GM12878 (cell line): ENCODE data around the gene NDUFAB1. TPM values are rescaled to one million over a fixed set of nuclear protein-coding genes. Genes with fewer than 3 reads are reported as not detected.
A peak's percentile ranks its signal among the peaks of the same experiment; 100 is the strongest.

ENCODE experiments used
- ATAC-seq: fragments of 200-7000 bp; cut with Tn5 transposase; 3 replicates; pipeline ENCODE4 v1.9.1; 2020; ENCODE audit warnings: mild to moderate bottlenecking, moderate library complexity
- BruUV-seq: library from RNA; stranded (reverse); fragments of 400-500 nt; replicated peaks from 2 replicates; lab custom pipeline; 2021; lab: Mats Ljungman, UMichigan
- CTCF ChIA-PET: fragments of 300-600 bp; sonication (Branson Sonifier 250); formaldehyde crosslinking; extraction: SDS; loops from one replicate; lab custom pipeline; 2021; ENCODE audit warnings: inconsistent platforms; lab: Yijun Ruan, JAX
- POLR2A ChIA-PET: fragments of 350-600 bp; formaldehyde crosslinking; extraction: SDS; loops from one replicate; lab custom pipeline; 2021; ENCODE audit warnings: inconsistent platforms; lab: Charles Lee
- RAD21 ChIA-PET: fragments of 300-600 bp; sonication (Branson Sonifier 250); formaldehyde crosslinking; loops from one replicate; lab custom pipeline; 2023; ENCODE audit warnings: antibody characterized with exemption; ENCODE audit not compliant: unreplicated experiment; lab: Charles Lee
- SMC1A ChIA-PET: fragments of 300-600 bp; sonication (Branson Sonifier 250); formaldehyde crosslinking; loops from one replicate; lab custom pipeline; 2023; ENCODE audit not compliant: unreplicated experiment, uncharacterized antibody; lab: Charles Lee
- DNase-seq: peaks from one replicate; pipeline ENCODE4 v3.0.0-alpha.2; 2011; ENCODE audit warnings: low read depth, low spot score
- FAIRE-seq: peaks from 3 replicates; lab custom pipeline; 2011; peaks lifted over from hg19 to GRCh38; lab: Jason Lieb, UNC
- H2AFZ ChIP-seq: 2 replicates; pipeline ENCODE4 v1.6.0; 2011; ENCODE audit warnings: low read depth, low read length, control low read depth; ENCODE audit not compliant: control insufficient read depth
- H3K27ac ChIP-seq: 2 replicates; pipeline ENCODE4 v1.5.1; 2011; ENCODE audit warnings: control low read depth; ENCODE audit not compliant: control insufficient read depth, insufficient read depth
- H3K27me3 ChIP-seq, 2 experiments: replicated peaks in 1 of 2; 2 replicates each; pipeline versions ENCODE4 v1.6.0 to v1.6.1; 2011; ENCODE audit warnings: low read length in 1 of 2; ENCODE audit not compliant: control insufficient read depth in 2 of 2, insufficient read depth in 2 of 2
- H3K36me3 ChIP-seq, 2 experiments: 2 replicates each; pipeline ENCODE4 v1.5.1; 2011; ENCODE audit warnings: low read length in 1 of 2; ENCODE audit not compliant: control insufficient read depth in 2 of 2, insufficient read depth in 2 of 2
- H3K4me1 ChIP-seq: 2 replicates; pipeline ENCODE4 v1.6.1; 2011; ENCODE audit warnings: mild to moderate bottlenecking, low read length, moderate library complexity, mixed read lengths; ENCODE audit not compliant: control insufficient read depth, insufficient read depth
- H3K4me2 ChIP-seq: 2 replicates; pipeline ENCODE4 v1.6.0; 2011; ENCODE audit warnings: control low read depth; ENCODE audit not compliant: control insufficient read depth, insufficient read depth
- H3K4me3 ChIP-seq: fragments of 200-600 bp; sonication (generic); 2 replicates; pipeline ENCODE4 v1.5.1; 2016
- H3K79me2 ChIP-seq: 2 replicates; pipeline ENCODE4 v1.6.0; 2011; ENCODE audit warnings: low read length; ENCODE audit not compliant: control insufficient read depth, insufficient read depth
- H3K9ac ChIP-seq: 2 replicates; pipeline ENCODE4 v1.8.0; 2011; ENCODE audit warnings: low read length, control low read depth, mixed read lengths; ENCODE audit not compliant: control insufficient read depth, insufficient read depth
- H3K9me3 ChIP-seq: replicated peaks from 3 replicates; pipeline ENCODE4 v1.5.1; 2011; ENCODE audit warnings: mild to moderate bottlenecking, low read length; ENCODE audit not compliant: control insufficient read depth, insufficient read depth
- H4K20me1 ChIP-seq: 2 replicates; pipeline ENCODE4 v1.6.0; 2011; ENCODE audit not compliant: control insufficient read depth, insufficient read depth
- RCOR1 ChIP-seq: conservative IDR thresholded peaks from 2 replicates; pipeline ENCODE4 v1.6.1; 2012; ENCODE audit warnings: low read depth, low read length, improper control_type of control experiment
- WGBS: methylation state at CpG from one replicate; pipeline ENCODE4 v1.1.6; 2016; ENCODE audit warnings: low lambda C conversion rate; ENCODE audit not compliant: insufficient replicate concordance, insufficient coverage; ENCODE audit errors: missing lambda C conversion rate; 5-methylcytosine and 5-hydroxymethylcytosine counted together
- in situ Hi-C: fragments of 300-500 bp; cut with MboI; formaldehyde crosslinking; loops from 9 replicates; pipeline ENCODE4 v1.14.3; 2018; ENCODE audit warnings: mixed read lengths
- intact Hi-C: fragments of 100-400 bp; cut with micrococcal nuclease; formaldehyde crosslinking; loops from one replicate; pipeline ENCODE4 v1.14.2; 2022; ENCODE audit not compliant: unreplicated experiment
- polyA plus RNA-seq, 11 experiments: library from polyadenylated mRNA; depleted of rRNA in 4 of 11; unstranded in 6 of 11; stranded (reverse) in 5 of 11; fragments of >200 nt; fragmentation: Nextera tagmentation in 4 of 11; fragmentation: Illumina TruSeq in 1 of 11; extraction: Ambion mirVana in 4 of 11; extraction: Trizol in 1 of 11; gene quantifications; 1 replicate in 1 of 11; 2 replicates in 10 of 11; pipeline versions ENCODE4 v1.2.1 to v1.2.3, GENCODE V29; 2011 to 2016; ENCODE audit warnings: inconsistent platforms in 2 of 11, missing spikeins in 2 of 11, low read depth in 1 of 11
- total RNA-seq, 4 experiments: library from RNA; depleted of rRNA in 3 of 4; stranded (reverse); fragments of >200 nt in 3 of 4; fragmentation: Illumina TruSeq in 1 of 4; extraction: Trizol in 1 of 4; gene quantifications; 2 replicates each; pipeline versions ENCODE4 v1.2.1 to v1.2.3, GENCODE V29; 2013 to 2021
- TF ChIP-seq, protein P1 (sequence below): fragments of 450-650 bp; IDR thresholded peaks from 2 replicates; pipeline ENCODE4 v1.6.1; 2016; ENCODE audit warnings: mild to moderate bottlenecking

Gene NDUFAB1
- total and polyA plus RNA-seq, 10 of the 15 experiments (the other 5 are each of a cell fraction or from before 2014, with no cell fraction given): 79.9 to 584 (median 231) TPM

DNA sequence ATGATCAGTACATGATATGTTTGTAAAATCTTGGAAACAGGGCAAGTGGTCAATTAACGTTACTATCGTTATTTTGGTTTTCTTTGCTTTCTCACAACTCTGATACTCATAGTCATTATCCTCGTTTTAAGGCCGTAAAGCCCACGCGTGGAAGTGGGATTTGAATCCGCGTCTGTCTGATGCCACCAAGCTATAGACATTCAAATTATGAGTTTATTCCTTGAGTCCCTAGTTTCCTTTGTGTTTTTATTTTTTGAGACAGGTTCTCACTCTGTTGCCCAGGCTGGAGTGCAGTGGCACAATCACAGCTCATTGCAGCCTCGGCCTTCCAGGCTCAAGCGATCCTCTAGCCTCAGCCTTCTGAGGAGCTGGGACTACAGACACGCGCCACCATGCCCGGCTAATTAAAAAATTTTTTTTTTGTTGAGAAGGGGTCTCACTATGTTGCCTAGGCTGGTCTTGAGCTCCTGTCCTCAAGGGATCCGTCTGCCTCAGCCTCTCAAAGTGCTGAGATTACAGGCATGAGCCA is 46.2 kb upstream of the NDUFAB1 start:
- peaks cover 52% of the 10 kb centered on the region for H3K79me2 ChIP-seq
- no peak overlapping the region for H2AFZ ChIP-seq
- in situ Hi-C loops: no loop called here
- peaks cover 0 to 19% of the 10 kb centered on the region in 2 experiments; a peak in 2 of 4 replicates for H3K36me3 ChIP-seq
- DNase-seq: no peak
- RAD21 ChIA-PET: interaction anchor here (1.4 to 1.7 kb wide), 2 partner anchors 27 to 36 kb away, joined by 4 to 5 read pairs; partner anchors contain the start of gene PLK1
- peak overlapping the region; percentile 88 for H3K9ac ChIP-seq
- H3K4me1 ChIP-seq: peaks cover 3% of the 10 kb centered on the region; the same call in 1 of the 2 replicates
- SMC1A ChIA-PET: interaction anchor here (1.0 to 1.6 kb wide), 5 partner anchors 9 to 555 kb away, joined by 3 to 6 read pairs (median 3); partner anchors contain the start of gene PLK1
- H3K27me3 ChIP-seq: no peaks in the 10 kb centered on the region
- WGBS: 55% methylated on average over 14 of the region's 14 CpGs
- peak overlapping the region; percentile 92 for H3K4me2 ChIP-seq
- peak overlapping the region; percentile 84; the same call in 1 of the 2 replicates for H3K27ac ChIP-seq
- POLR2A ChIA-PET: interaction anchor here (0.7 to 1.3 kb wide), 4 partner anchors 9 to 33 kb away, joined by 3 to 4 read pairs (median 4); no protein-coding TSS in a partner anchor
- BruUV-seq: no TSS peak
- TF ChIP-seq, protein P1, sequence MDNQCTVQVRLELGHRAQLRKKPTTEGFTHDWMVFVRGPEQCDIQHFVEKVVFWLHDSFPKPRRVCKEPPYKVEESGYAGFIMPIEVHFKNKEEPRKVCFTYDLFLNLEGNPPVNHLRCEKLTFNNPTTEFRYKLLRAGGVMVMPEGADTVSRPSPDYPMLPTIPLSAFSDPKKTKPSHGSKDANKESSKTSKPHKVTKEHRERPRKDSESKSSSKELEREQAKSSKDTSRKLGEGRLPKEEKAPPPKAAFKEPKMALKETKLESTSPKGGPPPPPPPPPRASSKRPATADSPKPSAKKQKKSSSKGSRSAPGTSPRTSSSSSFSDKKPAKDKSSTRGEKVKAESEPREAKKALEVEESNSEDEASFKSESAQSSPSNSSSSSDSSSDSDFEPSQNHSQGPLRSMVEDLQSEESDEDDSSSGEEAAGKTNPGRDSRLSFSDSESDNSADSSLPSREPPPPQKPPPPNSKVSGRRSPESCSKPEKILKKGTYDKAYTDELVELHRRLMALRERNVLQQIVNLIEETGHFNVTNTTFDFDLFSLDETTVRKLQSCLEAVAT: peak; percentile 86
- TF ChIP-seq RCOR1: no peak
- no peaks in the 10 kb centered on the region for H3K9me3 ChIP-seq
- no peak for ATAC-seq
- intact Hi-C loops: loop anchor here (5.0 to 10.0 kb wide), 2 partner anchors 35 to 892 kb away; partner anchors contain the start of genes PLK1 and RBBP6
- no peaks in the 10 kb centered on the region for H4K20me1 ChIP-seq
- H3K4me3 ChIP-seq: peak overlapping the region; percentile 92
- FAIRE-seq: no peak
- CTCF ChIA-PET: interaction anchor here (0.8 to 1.5 kb wide), 5 partner anchors 21 to 373 kb away, joined by 3 to 5 read pairs (median 3); partner anchors contain the start of gene NDUFAB1
